ENCODE data around the gene C4orf33. TPM values are rescaled to one million over a fixed set of nuclear protein-coding genes. Genes with fewer than 3 reads are reported as not detected.
A peak's percentile ranks its signal among the peaks of the same experiment; 100 is the strongest.
"Not testable (repeated sequence)": the region's sequence is repeated elsewhere in the genome, so short reads cannot be mapped to it uniquely, and the experiment has no call there.

The C4orf33 gene, protein sequence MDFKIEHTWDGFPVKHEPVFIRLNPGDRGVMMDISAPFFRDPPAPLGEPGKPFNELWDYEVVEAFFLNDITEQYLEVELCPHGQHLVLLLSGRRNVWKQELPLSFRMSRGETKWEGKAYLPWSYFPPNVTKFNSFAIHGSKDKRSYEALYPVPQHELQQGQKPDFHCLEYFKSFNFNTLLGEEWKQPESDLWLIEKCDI
- 10 to 100 TPM; 22.1 to 26.8 TPM for total RNA-seq

DNA sequence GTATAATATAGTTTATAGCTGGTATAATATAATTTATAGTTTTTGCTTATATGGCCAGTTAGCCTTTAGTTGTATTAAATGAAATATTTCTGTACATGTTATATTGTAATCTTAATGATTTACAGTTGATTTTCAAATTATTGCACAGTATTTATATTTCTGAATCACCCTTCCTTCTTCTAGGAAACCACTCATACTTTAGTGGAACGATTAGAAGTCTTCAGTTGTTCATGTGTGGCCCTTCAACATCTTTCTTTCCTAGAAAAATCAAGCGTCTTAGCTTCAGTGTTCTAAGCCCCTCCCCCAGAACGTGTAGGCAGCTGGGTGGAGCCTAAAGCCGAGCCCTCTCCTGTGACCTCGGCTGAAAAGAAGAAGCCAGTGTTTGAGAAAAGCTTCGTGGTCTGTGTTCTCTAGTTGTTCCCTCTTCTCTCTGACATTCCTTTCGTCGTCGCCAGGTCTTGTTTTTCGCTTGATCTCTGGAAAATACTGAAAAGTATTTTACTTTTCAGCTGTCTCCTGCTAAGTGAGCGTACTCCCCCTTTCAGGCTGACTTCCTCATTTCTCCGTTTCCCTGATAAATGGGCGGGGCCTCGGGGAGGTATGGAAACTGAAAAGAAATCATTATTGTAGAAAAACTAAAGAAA lies at the start of gene C4orf33:
Gene C4orf33, plus strand, starts transcription at position 342 of the 644 bp plus-strand sequence. CDS start 6,459 bp downstream, outside the sequence.
- Mint-ChIP-seq H3K4me1 (ENCODE audit: low read depth) (peaks cover 37% of the 10 kb centered on the region), H3K4me3 (peak within 1 kb of the TSS; percentile 91 to 98), H3K27me3 (ENCODE audit: low read depth) (no peaks in the 10 kb centered on the region), H3K27ac (peak within 1 kb of the TSS; percentile 95), H3K36me3 (ENCODE audit: insufficient read depth in 2 of 2) (peaks cover 0 to 2% of the 10 kb centered on the region in 2 donors), H3K9me3 (no peaks in the 10 kb centered on the region)
- ATAC-seq (replicated peaks in 1 of 2) (peak; percentile 41 to 48), DNase-seq (peak; percentile 81 to 83)

DNA sequence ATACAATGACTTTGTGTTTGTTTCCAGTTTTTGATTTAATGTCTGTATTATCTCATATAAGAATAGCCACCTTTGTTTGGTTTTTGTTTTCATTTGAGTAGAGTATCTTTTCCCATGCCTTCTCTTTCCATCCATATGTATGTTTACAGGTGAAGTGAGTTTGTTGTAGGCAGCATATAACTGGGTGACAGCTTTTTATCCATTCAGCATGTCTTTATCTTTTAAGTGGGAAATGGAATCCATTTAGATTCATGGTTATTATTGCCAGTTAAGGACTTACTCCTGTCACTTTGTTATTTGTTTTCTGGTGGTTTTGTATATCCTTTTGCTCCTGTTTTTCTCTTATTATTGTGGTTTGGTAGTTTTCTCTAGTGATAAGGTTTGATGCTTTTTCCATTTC lies 36.9 kb upstream of the C4orf33 start:
- Mint-ChIP-seq H3K9me3 (peaks cover 23 to 41% of the 10 kb centered on the region in 2 donors), H3K4me3 (no peak overlapping the region), H3K27me3 (ENCODE audit: low read depth) (no peaks in the 10 kb centered on the region), H3K27ac (no peak overlapping the region), H3K36me3 (ENCODE audit: insufficient read depth in 2 of 2) (peaks cover 49 to 59% of the 10 kb centered on the region in 2 donors), H3K4me1 (ENCODE audit: low read depth) (no peaks in the 10 kb centered on the region)
- DNase-seq, result no peak
- no peak for ATAC-seq (replicated peaks in 1 of 2)

- H3K27ac Mint-ChIP-seq, result no peak overlapping the region
- DNase-seq (no peak), ATAC-seq (replicated peaks in 1 of 2) (no peak)
- peaks cover 20 to 30% of the 10 kb centered on the region in 2 donors for H3K9me3 Mint-ChIP-seq
- H3K27me3 Mint-ChIP-seq (ENCODE audit: low read depth), result no peaks in the 10 kb centered on the region
- no peak overlapping the region for H3K4me3 Mint-ChIP-seq
- H3K4me1 Mint-ChIP-seq (ENCODE audit: low read depth), result no peaks in the 10 kb centered on the region
- peaks cover 40 to 48% of the 10 kb centered on the region in 2 donors for H3K36me3 Mint-ChIP-seq (ENCODE audit: insufficient read depth in 2 of 2)
Measured at GRCh38 chr4:129062580-129062979, 33.4 kb upstream of the C4orf33 start.

DNA sequence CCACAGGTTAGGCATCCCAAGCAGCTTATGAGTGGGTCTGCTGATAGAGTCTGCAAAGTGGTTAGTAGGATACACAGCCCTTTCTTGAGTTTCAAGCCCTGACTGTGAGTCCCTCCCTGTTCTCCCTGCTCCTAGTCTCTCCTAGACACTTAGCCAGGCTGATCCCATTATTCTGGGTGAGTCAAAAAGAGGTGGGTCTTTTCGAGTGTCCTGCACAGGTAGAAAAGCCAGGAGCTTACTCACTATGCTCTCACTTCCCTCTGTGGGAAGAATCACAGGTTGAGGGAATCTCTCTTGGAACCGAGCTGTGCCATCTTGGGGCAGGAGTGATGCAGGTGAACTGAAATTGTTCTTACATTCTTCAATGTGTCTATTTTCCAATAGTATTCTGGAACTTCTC lies 32.3 kb upstream of the C4orf33 start:
- H3K36me3 Mint-ChIP-seq (ENCODE audit: insufficient read depth in 2 of 2), result peaks cover 41 to 44% of the 10 kb centered on the region in 2 donors

DNA sequence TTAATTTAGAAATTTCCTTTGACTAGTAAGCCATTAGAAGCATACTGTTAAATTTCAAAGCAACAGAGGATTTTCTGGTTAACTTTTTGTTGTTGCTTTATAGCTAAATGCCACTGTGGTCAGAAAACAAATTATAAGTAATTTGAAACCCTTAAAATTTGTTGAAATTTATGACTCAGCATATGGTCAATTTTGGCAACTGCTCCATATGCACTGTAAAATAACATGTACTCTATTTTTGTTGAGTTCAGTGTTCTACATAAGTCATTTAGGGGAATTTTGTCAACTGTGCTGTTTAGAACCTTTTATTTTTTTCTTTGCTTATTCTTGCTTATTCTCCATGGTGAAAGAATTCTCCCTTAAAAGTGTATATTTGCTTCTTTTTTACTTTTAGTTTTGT lies 31.2 kb upstream of the C4orf33 start:
- Mint-ChIP-seq H3K27ac (no peak overlapping the region), H3K9me3 (peaks cover 17 to 30% of the 10 kb centered on the region in 2 donors), H3K27me3 (ENCODE audit: low read depth) (no peaks in the 10 kb centered on the region), H3K4me3 (no peak overlapping the region), H3K36me3 (ENCODE audit: insufficient read depth in 2 of 2) (peaks cover 37 to 46% of the 10 kb centered on the region in 2 donors), H3K4me1 (ENCODE audit: low read depth) (no peaks in the 10 kb centered on the region)
- ATAC-seq (replicated peaks in 1 of 2), result no peak
- no peak for DNase-seq

More for the DNA sequence above, 32.3 kb upstream of the C4orf33 start:
- H3K4me1 Mint-ChIP-seq (ENCODE audit: low read depth), result no peaks in the 10 kb centered on the region
- no peak for ATAC-seq (replicated peaks in 1 of 2)
- no peaks in the 10 kb centered on the region for H3K27me3 Mint-ChIP-seq (ENCODE audit: low read depth)
- no peak overlapping the region for H3K27ac Mint-ChIP-seq
- H3K4me3 Mint-ChIP-seq, result no peak overlapping the region
- no peak for DNase-seq
- H3K9me3 Mint-ChIP-seq, result peaks cover 20 to 31% of the 10 kb centered on the region in 2 donors

DNA sequence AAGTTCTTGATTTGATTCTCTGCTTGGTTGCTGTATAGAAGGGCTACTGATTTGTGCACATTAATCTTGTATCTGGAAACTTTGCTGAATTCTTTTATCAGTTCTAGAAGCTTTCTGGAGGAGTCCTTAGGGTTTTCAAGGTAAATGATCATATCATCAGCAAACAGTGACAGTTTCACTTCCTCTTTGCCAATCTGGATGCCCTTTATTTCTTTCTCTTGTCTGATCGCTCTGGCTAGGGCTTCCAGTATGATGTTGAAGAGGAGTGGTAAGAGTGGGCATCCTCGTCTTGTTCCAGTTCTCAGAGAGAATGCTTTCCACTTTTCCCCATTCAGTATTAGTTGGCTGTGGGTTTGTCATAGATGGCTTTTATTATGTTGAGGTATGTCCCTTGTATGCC lies 26.4 kb upstream of the C4orf33 start:
- H3K9me3 Mint-ChIP-seq, result peaks cover 21 to 25% of the 10 kb centered on the region in 2 donors

DNA sequence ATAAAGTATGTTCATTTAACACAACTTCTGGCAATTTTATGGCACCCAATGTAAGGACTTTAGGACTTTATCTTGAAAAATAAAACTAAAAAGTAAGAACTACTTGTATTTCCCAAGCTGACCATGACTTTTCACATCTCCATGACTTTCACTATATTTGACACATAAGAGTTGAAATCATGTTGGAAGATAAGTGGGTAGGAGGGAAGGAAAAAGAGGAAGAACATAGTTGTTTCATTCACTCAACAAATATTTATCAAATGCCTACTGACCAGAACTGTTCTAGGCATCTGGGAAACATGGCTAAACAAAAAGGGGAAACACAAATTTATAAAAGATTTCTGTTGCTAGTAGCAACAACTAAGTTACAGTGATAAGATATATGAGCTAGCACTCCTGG lies 18.6 kb upstream of the C4orf33 start:
- H3K27ac Mint-ChIP-seq, result no peak overlapping the region
- no peak overlapping the region for H3K4me3 Mint-ChIP-seq
- no peaks in the 10 kb centered on the region for H3K4me1 Mint-ChIP-seq (ENCODE audit: low read depth)

More for the DNA sequence above, 26.4 kb upstream of the C4orf33 start:
- not testable (repeated sequence) for H3K27ac Mint-ChIP-seq; H3K4me3 Mint-ChIP-seq; ATAC-seq (replicated peaks in 1 of 2); H3K27me3 Mint-ChIP-seq (ENCODE audit: low read depth); DNase-seq; H3K4me1 Mint-ChIP-seq (ENCODE audit: low read depth)
- peaks cover 30 to 46% of the 10 kb centered on the region in 2 donors for H3K36me3 Mint-ChIP-seq (ENCODE audit: insufficient read depth in 2 of 2)

DNA sequence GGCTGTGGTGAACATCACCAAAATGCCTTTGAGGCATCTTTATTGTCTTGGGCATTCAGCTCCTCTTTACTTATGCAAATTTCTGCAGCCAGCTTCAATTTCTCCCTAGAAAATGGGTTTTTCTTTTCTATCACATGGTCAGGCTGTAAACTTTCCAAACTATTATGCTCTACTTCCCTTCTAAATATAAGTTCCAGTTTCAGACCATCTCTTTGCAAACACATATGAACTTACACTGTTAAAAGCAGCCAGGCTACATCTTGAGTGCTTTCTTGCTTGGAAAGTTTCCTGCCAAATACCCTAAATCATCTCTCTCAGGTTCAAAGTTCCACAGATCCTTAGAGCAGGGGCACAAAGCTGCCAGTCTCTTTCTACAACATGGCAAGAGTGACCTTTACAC lies 15.8 kb upstream of the C4orf33 start:
- no peaks in the 10 kb centered on the region for H3K27me3 Mint-ChIP-seq (ENCODE audit: low read depth)
- no peak overlapping the region for H3K4me3 Mint-ChIP-seq
- DNase-seq (no peak), ATAC-seq (replicated peaks in 1 of 2) (no peak)
- no peak overlapping the region for H3K27ac Mint-ChIP-seq
- H3K9me3 Mint-ChIP-seq, result peaks cover 1 to 4% of the 10 kb centered on the region in 2 donors
- H3K36me3 Mint-ChIP-seq (ENCODE audit: insufficient read depth in 2 of 2), result peaks cover 21 to 48% of the 10 kb centered on the region in 2 donors
- H3K4me1 Mint-ChIP-seq (ENCODE audit: low read depth), result peaks cover 13% of the 10 kb centered on the region

More for the DNA sequence above, 18.6 kb upstream of the C4orf33 start:
- Mint-ChIP-seq H3K27me3 (ENCODE audit: low read depth) (no peaks in the 10 kb centered on the region), H3K36me3 (ENCODE audit: insufficient read depth in 2 of 2) (peaks cover 33 to 60% of the 10 kb centered on the region in 2 donors), H3K9me3 (peaks cover 6 to 12% of the 10 kb centered on the region in 2 donors)
- ATAC-seq (replicated peaks in 1 of 2), result no peak
- DNase-seq, result no peak

GRCh38 chr4:129082302-129082701 lies 13.7 kb upstream of the C4orf33 start:
- DNase-seq (no peak), ATAC-seq (replicated peaks in 1 of 2) (no peak)
- peaks cover 24 to 43% of the 10 kb centered on the region in 2 donors for H3K36me3 Mint-ChIP-seq (ENCODE audit: insufficient read depth in 2 of 2)
- no peak overlapping the region for H3K4me3 Mint-ChIP-seq
- no peak overlapping the region for H3K27ac Mint-ChIP-seq
- peaks cover 4 to 5% of the 10 kb centered on the region in 2 donors for H3K9me3 Mint-ChIP-seq
- H3K4me1 Mint-ChIP-seq (ENCODE audit: low read depth), result peaks cover 14% of the 10 kb centered on the region
- no peaks in the 10 kb centered on the region for H3K27me3 Mint-ChIP-seq (ENCODE audit: low read depth)

GRCh38 chr4:129085472-129085871 lies 10.5 kb upstream of the C4orf33 start:
- Mint-ChIP-seq H3K4me3 (no peak overlapping the region), H3K36me3 (ENCODE audit: insufficient read depth in 2 of 2) (peaks cover 11 to 27% of the 10 kb centered on the region in 2 donors), H3K27me3 (ENCODE audit: low read depth) (no peaks in the 10 kb centered on the region), H3K27ac (no peak overlapping the region), H3K4me1 (ENCODE audit: low read depth) (peaks cover 21% of the 10 kb centered on the region), H3K9me3 (peaks cover 4 to 5% of the 10 kb centered on the region in 2 donors)
- ATAC-seq (replicated peaks in 1 of 2) (no peak), DNase-seq (no peak)

- DNase-seq (no peak), ATAC-seq (replicated peaks in 1 of 2) (no peak)
- peaks cover 19% of the 10 kb centered on the region for H3K4me1 Mint-ChIP-seq (ENCODE audit: low read depth)
- no peak overlapping the region for H3K4me3 Mint-ChIP-seq
- no peak overlapping the region for H3K27ac Mint-ChIP-seq
- no peaks in the 10 kb centered on the region for H3K27me3 Mint-ChIP-seq (ENCODE audit: low read depth)
- H3K9me3 Mint-ChIP-seq, result peaks cover 3% of the 10 kb centered on the region in 2 donors
- peaks cover 5 to 11% of the 10 kb centered on the region in 2 donors for H3K36me3 Mint-ChIP-seq (ENCODE audit: insufficient read depth in 2 of 2)
Measured at GRCh38 chr4:129087516-129087915, 8.4 kb upstream of the C4orf33 start.

- H3K27me3 Mint-ChIP-seq (ENCODE audit: low read depth), result no peaks in the 10 kb centered on the region
Measured at GRCh38 chr4:129092631-129093190, 3.2 kb upstream of the C4orf33 start.

GRCh38 chr4:129093191-129093920 lies 2.6 kb upstream of the C4orf33 start, which contains the start of gene SCLT1:
Gene SCLT1, minus strand, starts transcription at chr4:129093539. Its CDS starts 436 bp downstream, at chr4:129093103.
- H3K4me3 Mint-ChIP-seq, result peak within 1 kb of the TSS in 1 of 2 donors; percentile 83
- ATAC-seq (replicated peaks in 1 of 2) (peak; percentile 96 to 97), DNase-seq (peak; percentile 97 to 98)

More at GRCh38 chr4:129092631-129093190, 3.2 kb upstream of the C4orf33 start:
- no peak for ATAC-seq (replicated peaks in 1 of 2)
- H3K4me3 Mint-ChIP-seq, result no peak overlapping the region
- H3K27ac Mint-ChIP-seq, result no peak overlapping the region
- peaks cover 32% of the 10 kb centered on the region for H3K4me1 Mint-ChIP-seq (ENCODE audit: low read depth)
- DNase-seq, result no peak
- peaks cover 0 to 2% of the 10 kb centered on the region in 2 donors for H3K36me3 Mint-ChIP-seq (ENCODE audit: insufficient read depth in 2 of 2)
- no peaks in the 10 kb centered on the region for H3K9me3 Mint-ChIP-seq

More at GRCh38 chr4:129093191-129093920, 2.6 kb upstream of the C4orf33 start, which contains the start of gene SCLT1:
- Mint-ChIP-seq H3K4me1 (ENCODE audit: low read depth) (peaks cover 35% of the 10 kb centered on the region), H3K36me3 (ENCODE audit: insufficient read depth in 2 of 2) (peaks cover 0 to 2% of the 10 kb centered on the region in 2 donors), H3K27me3 (ENCODE audit: low read depth) (no peaks in the 10 kb centered on the region), H3K27ac (no peak within 1 kb of the TSS), H3K9me3 (no peaks in the 10 kb centered on the region)

Measured in activated T-cell treated with anti-CD3 and anti-CD28 coated beads, Interleukin-2, amount 50 U/mL, for 72 hours (primary cell).